Measurements from ENCODE around the gene MTHFD1L.

GRCh38 chr6:151067684-151068596, 202.4 kb downstream of the MTHFD1L start:
- TF ChIP-seq CTCF (IDR thresholded peaks at IDR 0.05; ENCODE audit: extremely low read depth in 1 of 2, insufficient read depth in 1 of 2, low read depth in 1 of 2, low read length in 2 of 2): no peak
- no peak for TF ChIP-seq EZH2 (IDR thresholded peaks at IDR 0.05; ENCODE audit: borderline replicate concordance, low read depth, low read length, severe bottlenecking)
- peak; percentile 82 for TF ChIP-seq FOS (IDR thresholded peaks at IDR 0.05; ENCODE audit: borderline replicate concordance, insufficient read depth, low read length)
- TF ChIP-seq POLR2A (IDR thresholded peaks at IDR 0.05; ENCODE audit: low read depth, low read length): peak; percentile 47
